Right atrium auricular region (tissue), 2 donors: ENCODE results near the gene MLX. TPM values are rescaled to one million over a fixed set of nuclear protein-coding genes. Genes with fewer than 3 reads are reported as not detected.
"Not testable (repeated sequence)": the region's sequence is repeated elsewhere in the genome, so short reads cannot be mapped to it uniquely, and the experiment has no call there.

Source experiments
- DNase-seq: peaks from one replicate; pipeline ENCODE4 v3.0.0-alpha.2; 2019; ENCODE audit warnings: low spot score
- H3K27ac ChIP-seq, 2 donors: fragments of 200-600 bp; sonication (generic); 1 replicate in 1 of 2; 2 replicates in 1 of 2; pipeline ENCODE4 v1.5.1; 2016 to 2019
- H3K27me3 ChIP-seq, 2 donors: fragments of 200-600 bp; sonication (generic); one replicate each; pipeline versions ENCODE4 v1.5.1 to v1.6.0; 2017 to 2019
- H3K36me3 ChIP-seq: fragments of 200-600 bp; sonication (generic); one replicate; pipeline ENCODE4 v1.5.1; 2016
- H3K4me1 ChIP-seq, 2 donors: fragments of 200-600 bp; sonication (generic); one replicate each; pipeline versions ENCODE4 v1.5.1 to v1.6.0; 2017 to 2019
- H3K4me3 ChIP-seq, 2 donors: fragments of 200-600 bp; sonication (generic); 1 replicate in 1 of 2; 2 replicates in 1 of 2; pipeline ENCODE4 v1.5.1; 2017 to 2019; ENCODE audit warnings: mild to moderate bottlenecking in 1 of 2, moderate library complexity in 1 of 2
- H3K9me3 ChIP-seq, 2 donors: fragments of 200-600 bp; sonication (generic); one replicate each; pipeline ENCODE4 v1.5.1; 2019
- total RNA-seq, 2 donors: library from RNA; depleted of rRNA; stranded (reverse); fragments of >200 nt; gene quantifications; one replicate each; pipeline ENCODE4 v1.1.0, GENCODE V29; 2016
- TF ChIP-seq, protein P1 (sequence below), 2 donors: fragments of 200-600 bp; sonication (generic); IDR thresholded peaks; one replicate each; pipeline ENCODE4 v1.5.1; 2019; ENCODE audit warnings: antibody characterized with exemption in 2 of 2

Gene MLX
- total RNA-seq, 2 donors from 2014 or later, result 40.1 to 63.6 TPM

- Histone ChIP-seq H3K27me3 (no peaks in the 10 kb centered on the region), H3K4me3 (peak overlapping the region in 1 of 2 donors; percentile 91), H3K36me3 (peaks cover 10% of the 10 kb centered on the region), H3K9me3 (no peaks in the 10 kb centered on the region), H3K27ac (no peak overlapping the region), H3K4me1 (peaks cover 0 to 48% of the 10 kb centered on the region in 2 donors)
- TF ChIP-seq, protein P1, sequence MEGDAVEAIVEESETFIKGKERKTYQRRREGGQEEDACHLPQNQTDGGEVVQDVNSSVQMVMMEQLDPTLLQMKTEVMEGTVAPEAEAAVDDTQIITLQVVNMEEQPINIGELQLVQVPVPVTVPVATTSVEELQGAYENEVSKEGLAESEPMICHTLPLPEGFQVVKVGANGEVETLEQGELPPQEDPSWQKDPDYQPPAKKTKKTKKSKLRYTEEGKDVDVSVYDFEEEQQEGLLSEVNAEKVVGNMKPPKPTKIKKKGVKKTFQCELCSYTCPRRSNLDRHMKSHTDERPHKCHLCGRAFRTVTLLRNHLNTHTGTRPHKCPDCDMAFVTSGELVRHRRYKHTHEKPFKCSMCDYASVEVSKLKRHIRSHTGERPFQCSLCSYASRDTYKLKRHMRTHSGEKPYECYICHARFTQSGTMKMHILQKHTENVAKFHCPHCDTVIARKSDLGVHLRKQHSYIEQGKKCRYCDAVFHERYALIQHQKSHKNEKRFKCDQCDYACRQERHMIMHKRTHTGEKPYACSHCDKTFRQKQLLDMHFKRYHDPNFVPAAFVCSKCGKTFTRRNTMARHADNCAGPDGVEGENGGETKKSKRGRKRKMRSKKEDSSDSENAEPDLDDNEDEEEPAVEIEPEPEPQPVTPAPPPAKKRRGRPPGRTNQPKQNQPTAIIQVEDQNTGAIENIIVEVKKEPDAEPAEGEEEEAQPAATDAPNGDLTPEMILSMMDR (IDR thresholded peaks at IDR 0.05), result no peak
- DNase-seq, result no peak
Measured at GRCh38 chr17:42607769-42608168, 40.9 kb downstream of the MLX start.

GRCh38 chr17:42608305-42609181 lies 41.6 kb downstream of the MLX start:
- Histone ChIP-seq H3K36me3 (peaks cover 18% of the 10 kb centered on the region), H3K9me3 (no peaks in the 10 kb centered on the region), H3K4me3 (peak overlapping the region; percentile 88 to 91), H3K4me1 (peaks cover 0 to 48% of the 10 kb centered on the region in 2 donors), H3K27me3 (no peaks in the 10 kb centered on the region), H3K27ac (peak overlapping the region; percentile 89 to 94)
- TF ChIP-seq, protein P1 (IDR thresholded peaks at IDR 0.05), result no peak
- no peak for DNase-seq

DNA sequence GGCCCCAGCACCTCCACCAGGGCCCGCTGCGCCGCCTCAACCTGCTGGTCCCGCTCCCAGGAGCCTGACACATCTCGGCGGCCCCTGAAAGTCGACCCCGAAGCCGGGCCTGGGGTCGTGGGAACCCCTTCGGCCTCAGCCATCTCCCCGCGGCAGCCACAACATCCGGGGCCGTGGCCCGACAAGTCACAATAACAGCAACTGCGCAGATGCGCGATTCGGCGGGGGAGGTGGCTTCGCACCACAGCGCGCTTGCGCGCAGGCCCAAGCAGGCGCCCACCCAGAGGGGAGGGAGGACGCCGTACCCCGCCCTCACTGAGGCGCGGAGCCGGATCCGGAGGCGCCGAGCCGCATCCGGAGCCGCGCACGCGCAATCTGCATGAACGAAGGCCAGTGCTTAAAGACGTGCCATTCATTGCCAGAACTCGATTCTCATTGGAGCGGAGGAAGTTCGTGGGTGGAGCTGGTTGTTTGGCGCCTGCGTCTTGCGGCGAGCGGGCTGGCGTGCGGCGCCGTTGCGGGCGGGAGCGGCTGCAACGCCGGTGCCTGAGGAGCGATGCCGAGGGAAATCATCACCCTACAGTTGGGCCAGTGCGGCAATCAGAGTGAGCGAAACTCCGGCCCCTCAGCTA lies 42.4 kb downstream of the MLX start, which contains the start of the genes RETREG3 and TUBG1:
Gene RETREG3, minus strand, starts transcription at position 193 of the 632 bp plus-strand sequence. Its CDS starts 50 bp downstream, at position 143.
Gene TUBG1, plus strand, starts transcription at position 502 of the 632 bp plus-strand sequence. Its CDS starts 55 bp downstream, at position 557.
- peaks cover 0 to 46% of the 10 kb centered on the region in 2 donors for H3K4me1 ChIP-seq
- DNase-seq, result peak; percentile 98
- peaks cover 24% of the 10 kb centered on the region for H3K36me3 ChIP-seq
- H3K27ac ChIP-seq, result peak within 1 kb of the TSS; percentile 89 to 94
- H3K27me3 ChIP-seq, result no peaks in the 10 kb centered on the region
- TF ChIP-seq, protein P1 (IDR thresholded peaks at IDR 0.05), result peak in 1 of 2 donors; percentile 50
- H3K9me3 ChIP-seq, result no peaks in the 10 kb centered on the region
- peak within 1 kb of the TSS; percentile 88 to 91 for H3K4me3 ChIP-seq

DNA sequence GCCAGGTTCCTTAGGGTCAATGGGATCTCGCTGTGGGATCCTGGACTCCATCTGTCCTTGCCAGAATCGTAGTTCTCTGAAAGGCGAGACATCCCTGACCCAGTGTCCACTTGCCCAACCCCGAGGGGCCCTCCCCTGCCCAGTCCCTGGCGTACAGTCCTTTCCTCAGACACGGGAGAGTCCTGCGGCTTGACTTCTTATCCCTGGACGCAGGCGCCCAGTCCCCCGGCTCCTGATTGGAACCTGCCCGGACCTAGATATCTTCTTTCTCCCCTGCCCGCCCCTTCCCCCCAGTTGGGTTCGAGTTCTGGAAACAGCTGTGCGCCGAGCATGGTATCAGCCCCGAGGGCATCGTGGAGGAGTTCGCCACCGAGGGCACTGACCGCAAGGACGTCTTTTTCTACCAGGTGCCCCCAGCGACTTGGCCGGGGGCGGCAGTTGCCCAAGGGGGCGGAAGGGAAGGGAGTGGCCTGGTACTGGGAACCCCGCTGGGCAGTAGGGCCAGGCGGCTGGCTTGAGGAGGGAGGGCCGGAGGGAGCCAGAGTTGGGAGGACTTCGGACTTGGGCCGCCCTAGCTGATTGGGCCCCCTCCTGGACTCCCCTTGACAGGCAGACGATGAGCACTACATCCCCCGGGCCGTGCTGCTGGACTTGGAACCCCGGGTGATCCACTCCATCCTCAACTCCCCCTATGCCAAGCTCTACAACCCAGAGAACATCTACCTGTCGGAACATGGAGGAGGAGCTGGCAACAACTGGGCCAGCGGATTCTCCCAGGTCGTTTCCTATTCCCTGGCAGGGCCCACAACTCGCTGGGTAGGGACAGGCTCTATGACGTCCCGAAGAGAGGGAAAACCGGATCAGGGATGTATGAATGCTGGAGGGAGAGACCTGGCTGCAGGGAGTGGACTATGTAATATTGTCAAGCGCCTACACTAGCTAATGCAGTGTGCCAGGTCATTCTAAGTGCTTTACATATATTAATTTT lies 43.2 kb downstream of the MLX start:
- DNase-seq, result not testable (repeated sequence)
- peaks cover 0 to 40% of the 10 kb centered on the region in 2 donors for H3K4me1 ChIP-seq

DNA sequence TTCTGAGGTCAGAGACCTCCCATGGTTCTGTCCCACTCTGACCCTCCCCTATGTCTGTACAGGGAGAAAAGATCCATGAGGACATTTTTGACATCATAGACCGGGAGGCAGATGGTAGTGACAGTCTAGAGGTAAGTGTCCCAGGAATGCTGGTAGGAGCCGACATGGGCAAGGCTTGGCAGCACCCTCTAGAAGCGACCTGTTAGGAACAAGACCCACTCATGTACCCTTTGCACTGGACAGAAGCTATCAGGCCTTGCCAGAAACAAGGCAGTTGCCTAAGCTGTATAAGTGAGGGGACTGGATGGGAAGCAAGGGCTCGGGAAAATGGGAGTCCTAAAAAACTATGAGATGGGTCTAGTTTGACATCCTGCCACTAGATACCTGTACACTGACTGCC lies 45.1 kb downstream of the MLX start:
- Histone ChIP-seq H3K4me1 (peaks cover 0 to 24% of the 10 kb centered on the region in 2 donors), H3K4me3 (no peak overlapping the region), H3K27ac (no peak overlapping the region), H3K9me3 (no peaks in the 10 kb centered on the region), H3K27me3 (no peaks in the 10 kb centered on the region), H3K36me3 (peaks cover 39% of the 10 kb centered on the region)
- DNase-seq, result no peak
- TF ChIP-seq, protein P1 (IDR thresholded peaks at IDR 0.05), result no peak

More for the DNA sequence above, 43.2 kb downstream of the MLX start:
- H3K27ac ChIP-seq, result peak overlapping the region; percentile 85 to 89
- not testable (repeated sequence) for H3K27me3 ChIP-seq, H3K9me3 ChIP-seq
- H3K4me3 ChIP-seq, result peak overlapping the region; percentile 45 to 91
- H3K36me3 ChIP-seq, result peaks cover 32% of the 10 kb centered on the region
